ENCODE results near the gene APIP.

APIP gene

GRCh38 chr11:34840736-34841386, 75.3 kb downstream of the APIP start:
- DNase-seq (ENCODE audit: low spot score): no peak

GRCh38 chr11:34839969-34840368, 76.2 kb downstream of the APIP start:
- no peak for DNase-seq (ENCODE audit: low spot score)

GRCh38 chr11:34836958-34837856, 79.0 kb downstream of the APIP start:
- no peak for DNase-seq (ENCODE audit: low spot score)

GRCh38 chr11:34833602-34834001, 82.6 kb downstream of the APIP start:
- DNase-seq (ENCODE audit: low spot score): no peak

Data from ecto neural progenitor cell (in vitro differentiated cells).